ENCODE data around the gene OLFML2B.

DNA sequence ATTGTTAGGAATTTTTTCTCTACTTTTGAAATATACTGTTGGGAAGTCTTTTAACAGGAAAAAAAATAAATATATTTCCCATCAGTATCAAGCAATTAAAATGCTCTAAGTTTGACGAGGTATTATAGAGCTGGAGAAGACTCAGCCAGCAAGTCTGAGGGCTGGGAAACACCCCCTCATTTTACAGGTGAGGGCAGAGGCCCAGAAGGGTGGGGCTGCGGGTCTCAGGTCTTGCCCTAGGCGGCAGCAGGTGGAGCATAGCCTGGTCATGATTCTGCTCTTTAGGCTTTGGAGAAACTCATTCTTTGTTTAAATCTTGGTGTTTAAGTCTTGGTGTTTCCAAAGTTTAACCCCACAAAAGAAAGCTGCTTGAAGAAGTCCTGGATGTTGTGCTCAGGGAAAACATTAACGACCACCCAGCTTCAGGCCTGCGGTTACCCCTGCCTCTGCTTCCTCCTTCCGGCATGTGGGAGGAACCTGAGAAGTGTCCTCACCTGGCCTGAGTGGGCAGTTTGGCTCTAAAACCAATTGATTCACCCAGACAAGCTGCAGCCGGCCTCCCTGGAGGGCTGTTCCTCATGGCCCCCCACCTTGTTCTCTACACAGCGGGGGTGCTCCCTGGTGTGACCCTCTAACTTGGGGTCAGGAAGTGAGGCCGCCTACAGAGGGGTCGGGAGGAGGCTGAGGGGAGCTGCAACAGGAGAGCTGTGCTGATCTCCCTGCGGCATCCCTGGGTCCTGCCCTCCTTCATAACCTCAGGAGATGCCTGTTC lies 41.7 kb downstream of the OLFML2B start:
- TF ChIP-seq CTCF (IDR thresholded peaks at IDR 0.05) (no peak), POLR2A (IDR thresholded peaks at IDR 0.05) (no peak), POLR2AphosphoS5 (IDR thresholded peaks at IDR 0.05) (no peak), EP300 (IDR thresholded peaks at IDR 0.05) (no peak)
